Thoracic aorta (tissue), 2 donors: Measurements from ENCODE around the gene CDK16. TPM values are rescaled to one million over a fixed set of nuclear protein-coding genes. Genes with fewer than 3 reads are reported as not detected.

Experiments
- ATAC-seq: fragments of 150-250 bp; one replicate; pipeline ENCODE4 v1.8.0; 2017; ENCODE audit warnings: low read depth; ENCODE audit not compliant: insufficient number of reproducible peaks, low FRiP score
- DNase-seq: peaks from one replicate; pipeline ENCODE4 v3.0.0-alpha.2; 2020; ENCODE audit warnings: low spot score
- H3K27ac ChIP-seq, 2 donors: fragments of 200-600 bp; sonication (generic); 1 replicate in 1 of 2; 2 replicates in 1 of 2; pipeline ENCODE4 v1.5.1; 2016; ENCODE audit warnings: mild to moderate bottlenecking in 2 of 2, moderate library complexity in 2 of 2
- H3K27me3 ChIP-seq: fragments of 200-600 bp; sonication (generic); replicated peaks from 2 replicates; pipeline ENCODE4 v1.6.0; 2016; ENCODE audit warnings: mild to moderate bottlenecking; ENCODE audit not compliant: insufficient read depth
- H3K36me3 ChIP-seq: fragments of 200-600 bp; sonication (generic); one replicate; pipeline ENCODE4 v1.5.1; 2016
- H3K4me1 ChIP-seq, 2 donors: fragments of 200-600 bp; sonication (generic); 1 replicate in 1 of 2; 2 replicates in 1 of 2; pipeline versions ENCODE4 v1.5.1 to v1.6.0; 2016; ENCODE audit warnings: low read depth in 2 of 2, mild to moderate bottlenecking in 1 of 2; ENCODE audit not compliant: control insufficient read depth in 1 of 2
- H3K4me3 ChIP-seq: fragments of 200-600 bp; sonication (generic); 2 replicates; pipeline ENCODE4 v1.5.1; 2016; ENCODE audit warnings: mild to moderate bottlenecking
- H3K9me3 ChIP-seq: fragments of 200-600 bp; sonication (generic); 2 replicates; pipeline ENCODE4 v1.5.1; 2016
- total RNA-seq, 2 donors: library from RNA; depleted of rRNA; stranded (reverse); fragments of >200 nt; gene quantifications; one replicate each; pipeline versions ENCODE4 v1.1.0 to v1.2.3, GENCODE V29; 2016
- TF ChIP-seq, protein P1 (sequence below): fragments of 200-600 bp; sonication (generic); IDR thresholded peaks from one replicate; pipeline ENCODE4 v1.5.1; 2019; ENCODE audit warnings: antibody characterized with exemption

The CDK16 gene
- total RNA-seq, 2 donors from 2014 or later = 66.7 to 74.6 TPM

- no peak for DNase-seq
Measured at GRCh38 chrX:47202316-47202715, 16.2 kb upstream of the CDK16 start.

GRCh38 chrX:47202877-47203276 lies 15.6 kb upstream of the CDK16 start:
- peaks cover 53% of the 10 kb centered on the region for H3K36me3 ChIP-seq
- no peaks in the 10 kb centered on the region for H3K9me3 ChIP-seq
- DNase-seq = no peak
- H3K4me1 ChIP-seq = peaks cover 0 to 5% of the 10 kb centered on the region in 2 donors
- H3K27me3 ChIP-seq = no peaks in the 10 kb centered on the region
- no peak overlapping the region for H3K27ac ChIP-seq
- ATAC-seq = no peak
- TF ChIP-seq, protein P1, sequence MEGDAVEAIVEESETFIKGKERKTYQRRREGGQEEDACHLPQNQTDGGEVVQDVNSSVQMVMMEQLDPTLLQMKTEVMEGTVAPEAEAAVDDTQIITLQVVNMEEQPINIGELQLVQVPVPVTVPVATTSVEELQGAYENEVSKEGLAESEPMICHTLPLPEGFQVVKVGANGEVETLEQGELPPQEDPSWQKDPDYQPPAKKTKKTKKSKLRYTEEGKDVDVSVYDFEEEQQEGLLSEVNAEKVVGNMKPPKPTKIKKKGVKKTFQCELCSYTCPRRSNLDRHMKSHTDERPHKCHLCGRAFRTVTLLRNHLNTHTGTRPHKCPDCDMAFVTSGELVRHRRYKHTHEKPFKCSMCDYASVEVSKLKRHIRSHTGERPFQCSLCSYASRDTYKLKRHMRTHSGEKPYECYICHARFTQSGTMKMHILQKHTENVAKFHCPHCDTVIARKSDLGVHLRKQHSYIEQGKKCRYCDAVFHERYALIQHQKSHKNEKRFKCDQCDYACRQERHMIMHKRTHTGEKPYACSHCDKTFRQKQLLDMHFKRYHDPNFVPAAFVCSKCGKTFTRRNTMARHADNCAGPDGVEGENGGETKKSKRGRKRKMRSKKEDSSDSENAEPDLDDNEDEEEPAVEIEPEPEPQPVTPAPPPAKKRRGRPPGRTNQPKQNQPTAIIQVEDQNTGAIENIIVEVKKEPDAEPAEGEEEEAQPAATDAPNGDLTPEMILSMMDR = no peak
- no peak overlapping the region for H3K4me3 ChIP-seq

More at GRCh38 chrX:47202316-47202715, 16.2 kb upstream of the CDK16 start:
- no peaks in the 10 kb centered on the region for H3K27me3 ChIP-seq
- peaks cover 50% of the 10 kb centered on the region for H3K36me3 ChIP-seq
- peaks cover 0 to 11% of the 10 kb centered on the region in 2 donors for H3K4me1 ChIP-seq
- H3K4me3 ChIP-seq = no peak overlapping the region
- no peak overlapping the region for H3K27ac ChIP-seq
- no peak for ATAC-seq
- no peaks in the 10 kb centered on the region for H3K9me3 ChIP-seq
- TF ChIP-seq, protein P1 = no peak

DNA sequence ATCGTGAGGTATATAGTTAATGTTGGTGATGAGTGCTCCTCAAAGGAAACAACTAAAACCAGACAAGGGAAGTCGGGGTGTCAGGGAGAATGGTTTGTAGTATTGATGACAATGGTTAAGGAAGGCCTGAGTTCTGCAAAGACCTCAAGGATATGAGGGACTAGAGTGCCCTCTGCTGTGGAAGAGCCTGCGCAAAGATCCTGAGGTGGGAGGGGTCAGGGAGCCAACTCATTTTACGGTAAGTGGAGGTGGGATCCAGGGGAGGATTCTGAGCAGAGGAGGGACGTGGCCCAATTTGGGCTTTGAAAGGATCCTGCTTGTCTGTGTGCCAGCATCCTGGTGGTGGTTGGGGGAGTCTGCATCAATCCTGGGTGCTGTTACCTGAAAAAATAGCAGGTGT lies 13.5 kb upstream of the CDK16 start:
- no peak overlapping the region for H3K27ac ChIP-seq
- no peak for DNase-seq
- no peaks in the 10 kb centered on the region for H3K9me3 ChIP-seq
- no peak for ATAC-seq
- TF ChIP-seq, protein P1 = no peak
- H3K27me3 ChIP-seq = no peaks in the 10 kb centered on the region
- H3K36me3 ChIP-seq = peaks cover 48% of the 10 kb centered on the region
- H3K4me1 ChIP-seq = no peaks in the 10 kb centered on the region
- no peak overlapping the region for H3K4me3 ChIP-seq

DNA sequence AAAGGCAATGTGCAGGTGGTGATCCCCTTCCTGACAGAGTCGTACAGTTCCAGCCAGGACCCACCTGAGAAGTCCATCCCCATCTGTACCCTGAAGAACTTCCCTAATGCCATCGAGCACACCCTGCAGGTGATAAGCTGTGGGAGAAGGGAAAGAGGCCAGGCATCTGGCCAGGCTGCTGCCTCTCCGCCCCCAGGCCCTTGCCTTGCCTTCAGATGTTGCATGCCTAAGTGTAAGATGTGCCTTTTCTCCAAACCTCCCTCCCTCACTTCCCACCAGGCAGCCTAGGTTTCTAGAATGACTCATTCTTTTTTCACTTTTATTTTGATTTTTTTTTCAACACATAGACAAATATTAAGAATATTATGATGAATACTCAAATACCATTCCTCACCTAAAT lies 12.2 kb upstream of the CDK16 start:
- TF ChIP-seq, protein P1 = no peak
- H3K4me1 ChIP-seq = no peaks in the 10 kb centered on the region
- H3K4me3 ChIP-seq = no peak overlapping the region
- no peak overlapping the region for H3K27ac ChIP-seq
- H3K36me3 ChIP-seq = peaks cover 50% of the 10 kb centered on the region
- H3K27me3 ChIP-seq = no peaks in the 10 kb centered on the region
- DNase-seq (no peak), ATAC-seq (no peak)
- no peaks in the 10 kb centered on the region for H3K9me3 ChIP-seq

DNA sequence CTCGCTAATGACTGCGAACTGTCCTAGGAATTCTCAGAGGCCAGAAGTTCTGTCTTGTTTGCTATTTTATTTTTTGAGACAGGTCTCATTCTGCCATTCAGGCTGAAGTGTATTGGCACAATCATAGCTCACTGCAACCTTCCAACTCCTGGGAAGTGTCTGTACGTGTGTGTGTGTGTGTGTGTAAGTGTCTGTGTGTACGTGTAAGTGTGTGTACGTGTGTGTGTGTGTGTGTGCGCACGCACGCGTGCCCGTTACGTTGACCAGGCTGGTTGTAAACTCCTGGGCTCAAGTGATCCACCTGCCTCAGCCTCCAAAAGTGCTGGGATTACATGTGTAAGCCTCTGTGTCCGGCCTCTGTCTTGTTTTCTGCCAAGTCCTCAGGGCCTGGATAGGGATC lies 10.4 kb upstream of the CDK16 start:
- DNase-seq (no peak), ATAC-seq (no peak)
- H3K9me3 ChIP-seq = no peaks in the 10 kb centered on the region
- no peaks in the 10 kb centered on the region for H3K4me1 ChIP-seq
- TF ChIP-seq, protein P1 = no peak
- no peaks in the 10 kb centered on the region for H3K27me3 ChIP-seq
- no peak overlapping the region for H3K27ac ChIP-seq
- no peak overlapping the region for H3K4me3 ChIP-seq
- peaks cover 44% of the 10 kb centered on the region for H3K36me3 ChIP-seq
